C4-2B (cell line): ENCODE data around the gene LMBR1.

ENCODE experiments used
- CTCF ChIP-seq: fragments of 450-650 bp; conservative IDR thresholded peaks from 2 replicates; pipeline ENCODE4 v1.5.1; 2017; ENCODE audit warnings: mild to moderate bottlenecking
- ZFX ChIP-seq: fragments of 450-650 bp; IDR thresholded peaks from 2 replicates; pipeline ENCODE4 v1.6.1; 2017

GRCh38 chr7:156659203-156659602 lies 233.8 kb downstream of the LMBR1 start:
- TF ChIP-seq CTCF (no peak), ZFX (0 out of 2 replicates have a peak, but pooled peaks have one; percentile 10)
